HepG2 (cell line): Measurements from ENCODE around the gene GAS2. TPM values are rescaled to one million over a fixed set of nuclear protein-coding genes. Genes with fewer than 3 reads are reported as not detected.

Experiments
- ATRX ChIP-seq: sonication (generic); formaldehyde crosslinking; IDR thresholded peaks from 2 replicates; pipeline ENCODE4 v1.4.0; 2020; ENCODE audit warnings: missing genetic modification reagents, borderline replicate concordance
- BORCS8-MEF2B ChIP-seq: sonication (generic); formaldehyde crosslinking; IDR thresholded peaks from 2 replicates; pipeline ENCODE4 v1.8.0; 2022; ENCODE audit warnings: mild to moderate bottlenecking, missing genetic modification reagents
- CENPT ChIP-seq: sonication (generic); formaldehyde crosslinking; IDR thresholded peaks from 2 replicates; pipeline ENCODE4 v1.8.0; 2022; ENCODE audit warnings: low read depth, mild to moderate bottlenecking, moderate library complexity, missing genetic modification reagents
- ELF1 ChIP-seq: sonication (generic); formaldehyde crosslinking; IDR thresholded peaks from 2 replicates; pipeline ENCODE4 v1.4.0; 2020; ENCODE audit warnings: missing genetic modification reagents
- ELF3 ChIP-seq: IDR thresholded peaks from 2 replicates; pipeline ENCODE4 v1.6.1; 2016; ENCODE audit warnings: missing genetic modification reagents, missing compliant biosample characterization
- FOXK1 ChIP-seq: sonication (generic); formaldehyde crosslinking; IDR thresholded peaks from 2 replicates; pipeline ENCODE4 v1.4.0; 2020; ENCODE audit warnings: low read depth, missing genetic modification reagents, borderline replicate concordance
- GTF2F1 ChIP-seq: fragments of 150-350 bp; IDR thresholded peaks from 2 replicates; pipeline ENCODE4 v1.6.1; 2014; ENCODE audit warnings: low read length
- HCFC1 ChIP-seq: fragments of 150-350 bp; IDR thresholded peaks from 2 replicates; pipeline ENCODE4 v1.6.1; 2014; ENCODE audit warnings: low read depth, low read length
- HES4 ChIP-seq: sonication (generic); formaldehyde crosslinking; IDR thresholded peaks from 2 replicates; pipeline ENCODE4 v1.9.0; 2021; ENCODE audit warnings: mild to moderate bottlenecking, missing genetic modification reagents, borderline replicate concordance
- HIVEP1 ChIP-seq: sonication (generic); formaldehyde crosslinking; IDR thresholded peaks from 2 replicates; pipeline ENCODE4 v1.4.0; 2020; ENCODE audit warnings: mild to moderate bottlenecking, missing genetic modification reagents
- HOXA5 ChIP-seq: sonication (generic); formaldehyde crosslinking; IDR thresholded peaks from 2 replicates; pipeline ENCODE4 v1.4.0; 2020; ENCODE audit warnings: missing genetic modification reagents
- JARID2 ChIP-seq: sonication (generic); formaldehyde crosslinking; IDR thresholded peaks from 2 replicates; pipeline ENCODE4 v1.8.1; 2023; ENCODE audit warnings: missing genetic modification reagents, inconsistent platforms; ENCODE audit not compliant: insufficient replicate concordance
- JUND ChIP-seq: sonication (generic); formaldehyde crosslinking; IDR thresholded peaks from 2 replicates; pipeline ENCODE4 v1.8.0; 2022; ENCODE audit warnings: mild to moderate bottlenecking, missing genetic modification reagents
- LCORL ChIP-seq, 2 experiments: fragments of 450-650 bp in 1 of 2; sonication (generic) in 1 of 2; formaldehyde crosslinking in 1 of 2; IDR thresholded peaks; 2 replicates each; pipeline versions ENCODE4 v1.5.0 to v1.6.1; 2017 to 2020; ENCODE audit warnings: antibody characterized with exemption in 1 of 2, missing genetic modification reagents in 1 of 2
- MNT ChIP-seq: fragments of 450-650 bp; IDR thresholded peaks from 2 replicates; pipeline ENCODE4 v1.6.1; 2016
- MTF1 ChIP-seq: sonication (generic); formaldehyde crosslinking; IDR thresholded peaks from 2 replicates; pipeline ENCODE4 v1.5.0; 2020; ENCODE audit warnings: missing genetic modification reagents
- RFX1 ChIP-seq: fragments of 450-650 bp; IDR thresholded peaks from 2 replicates; pipeline ENCODE4 v1.6.1; 2017
- RFXANK ChIP-seq: IDR thresholded peaks from 2 replicates; pipeline ENCODE4 v1.6.1; 2016
- RFXAP ChIP-seq: sonication (generic); formaldehyde crosslinking; IDR thresholded peaks from 2 replicates; pipeline ENCODE4 v1.4.0; 2020; ENCODE audit warnings: missing genetic modification reagents, borderline replicate concordance
- RXRA ChIP-seq: sonication (generic); formaldehyde crosslinking; IDR thresholded peaks from 2 replicates; pipeline ENCODE4 v1.5.1; 2020; ENCODE audit warnings: missing genetic modification reagents
- SAP130 ChIP-seq: IDR thresholded peaks from 2 replicates; pipeline ENCODE4 v1.6.1; 2016; ENCODE audit warnings: low read depth
- SRY ChIP-seq: sonication (generic); formaldehyde crosslinking; IDR thresholded peaks from 2 replicates; pipeline ENCODE4 v1.8.0; 2022; ENCODE audit warnings: mild to moderate bottlenecking, missing genetic modification reagents
- THAP7 ChIP-seq: sonication (generic); formaldehyde crosslinking; IDR thresholded peaks from 2 replicates; pipeline ENCODE4 v1.8.1; 2023; ENCODE audit warnings: mild to moderate bottlenecking, missing genetic modification reagents
- ZMYM2 ChIP-seq: sonication (generic); formaldehyde crosslinking; IDR thresholded peaks from 2 replicates; pipeline ENCODE4 v1.8.0; 2022; ENCODE audit warnings: mild to moderate bottlenecking, missing genetic modification reagents
- ZNF143 ChIP-seq: sonication (generic); formaldehyde crosslinking; IDR thresholded peaks from 2 replicates; pipeline ENCODE4 v1.4.0; 2020; ENCODE audit warnings: missing genetic modification reagents
- ZNF367 ChIP-seq: sonication (generic); formaldehyde crosslinking; IDR thresholded peaks from 2 replicates; pipeline ENCODE4 v1.4.0; 2020; ENCODE audit warnings: missing genetic modification reagents, borderline replicate concordance
- ZNF44 ChIP-seq: sonication (generic); formaldehyde crosslinking; IDR thresholded peaks from 2 replicates; pipeline ENCODE4 v1.5.1; 2020; ENCODE audit warnings: mild to moderate bottlenecking, missing genetic modification reagents
- ZNF572 ChIP-seq: sonication (generic); formaldehyde crosslinking; IDR thresholded peaks from 2 replicates; pipeline ENCODE4 v1.5.1; 2020; ENCODE audit warnings: mild to moderate bottlenecking, missing genetic modification reagents
- ZNF644 ChIP-seq: IDR thresholded peaks from 2 replicates; pipeline ENCODE4 v1.6.1; 2016; ENCODE audit warnings: low read depth
- ZSCAN21 ChIP-seq: sonication (generic); formaldehyde crosslinking; IDR thresholded peaks from 2 replicates; pipeline ENCODE4 v1.8.0; 2022; ENCODE audit warnings: mild to moderate bottlenecking, missing genetic modification reagents, moderate library complexity, borderline replicate concordance
- ZSCAN25 ChIP-seq: sonication (generic); formaldehyde crosslinking; IDR thresholded peaks from 2 replicates; pipeline ENCODE4 v1.8.0; 2022; ENCODE audit warnings: mild to moderate bottlenecking, missing genetic modification reagents
- polyA plus RNA-seq, 8 experiments: library from polyadenylated mRNA; depleted of rRNA in 3 of 8; stranded (reverse) in 7 of 8; unstranded in 1 of 8; fragments of >200 nt; fragmentation: Illumina TruSeq in 4 of 8; extraction: Trizol in 4 of 8; gene quantifications; 2 replicates each; pipeline versions ENCODE4 v1.2.1 to v1.2.3, GENCODE V29; 2011 to 2016; ENCODE audit warnings: low read depth in 4 of 8, missing spikeins in 1 of 8, mixed read lengths in 1 of 8; ENCODE audit not compliant: insufficient read depth in 1 of 8
- total RNA-seq, 5 experiments: library from RNA; depleted of rRNA; stranded (reverse); fragments of >200 nt; fragmentation: Illumina TruSeq; extraction: Trizol; gene quantifications; 2 replicates each; pipeline ENCODE4 v1.2.3, GENCODE V29; 2016; ENCODE audit warnings: low read depth in 1 of 5
- TF ChIP-seq, protein P1 (sequence below): sonication (generic); formaldehyde crosslinking; IDR thresholded peaks from 2 replicates; pipeline ENCODE4 v1.5.0; 2020; ENCODE audit warnings: missing genetic modification reagents
- TF ChIP-seq, protein P2 (sequence below): IDR thresholded peaks from 2 replicates; pipeline ENCODE4 v1.6.1; 2016; ENCODE audit warnings: mild to moderate bottlenecking, missing biosample characterization, missing genetic modification reagents

The GAS2 gene
- total and polyA plus RNA-seq, 2 of the 13 experiments (the other 11 are each of a cell fraction or from before 2014, with no cell fraction given) = 26.0 to 85.1 TPM

- TF ChIP-seq THAP7 (CRISPR knock-in tag) (no peak), ZNF143 (CRISPR knock-in tag) (no peak), BORCS8-MEF2B (CRISPR knock-in tag) (no peak), ELF3 (CRISPR knock-in tag) (0 out of 2 replicates have a peak, but pooled peaks have one; percentile 11), ZNF44 (CRISPR knock-in tag) (no peak), CENPT (CRISPR knock-in tag) (no peak), ZNF572 (CRISPR knock-in tag) (no peak), RXRA (CRISPR knock-in tag) (no peak; the same call in 1 of the 2 replicates), SRY (CRISPR knock-in tag) (no peak), HIVEP1 (CRISPR knock-in tag) (no peak), ATRX (no peak), ZSCAN25 (no peak), RFXANK (no peak), RFXAP (CRISPR knock-in tag) (no peak), HOXA5 (CRISPR knock-in tag) (no peak), ZSCAN21 (CRISPR knock-in tag) (no peak), HES4 (CRISPR knock-in tag) (no peak), LCORL (IDR thresholded peaks at IDR 0.05) (no peak), LCORL (CRISPR knock-in tag; IDR thresholded peaks at IDR 0.05) (no peak), JUND (CRISPR knock-in tag) (no peak), MNT (no peak), GTF2F1 (no peak), FOXK1 (peak; percentile 52; the same call in 1 of the 2 replicates), JARID2 (CRISPR knock-in tag) (no peak), ZMYM2 (no peak), ZNF644 (CRISPR knock-in tag) (peak; percentile 43; the same call in 1 of the 2 replicates), RFX1 (no peak), ELF1 (no peak), MTF1 (CRISPR knock-in tag) (no peak), ZNF367 (CRISPR knock-in tag) (no peak), SAP130 (CRISPR knock-in tag) (peak; percentile 38; the same call in 1 of the 2 replicates), HCFC1 (no peak)
- TF ChIP-seq, protein P1, sequence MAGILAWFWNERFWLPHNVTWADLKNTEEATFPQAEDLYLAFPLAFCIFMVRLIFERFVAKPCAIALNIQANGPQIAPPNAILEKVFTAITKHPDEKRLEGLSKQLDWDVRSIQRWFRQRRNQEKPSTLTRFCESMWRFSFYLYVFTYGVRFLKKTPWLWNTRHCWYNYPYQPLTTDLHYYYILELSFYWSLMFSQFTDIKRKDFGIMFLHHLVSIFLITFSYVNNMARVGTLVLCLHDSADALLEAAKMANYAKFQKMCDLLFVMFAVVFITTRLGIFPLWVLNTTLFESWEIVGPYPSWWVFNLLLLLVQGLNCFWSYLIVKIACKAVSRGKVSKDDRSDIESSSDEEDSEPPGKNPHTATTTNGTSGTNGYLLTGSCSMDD = no peak
- TF ChIP-seq, protein P2, sequence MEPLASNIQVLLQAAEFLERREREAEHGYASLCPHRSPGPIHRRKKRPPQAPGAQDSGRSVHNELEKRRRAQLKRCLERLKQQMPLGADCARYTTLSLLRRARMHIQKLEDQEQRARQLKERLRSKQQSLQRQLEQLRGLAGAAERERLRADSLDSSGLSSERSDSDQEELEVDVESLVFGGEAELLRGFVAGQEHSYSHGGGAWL (CRISPR knock-in tag) = no peak
These were observed 126.1 kb downstream of the GAS2 start (continued) for GRCh38 chr11:22792497-22792896.
